ENCODE data around the gene SLMAP. TPM values are rescaled to one million over a fixed set of nuclear protein-coding genes. Genes with fewer than 3 reads are reported as not detected.

SLMAP gene
- polyA plus RNA-seq, 2 of the 4 experiments (the other 2 are of a cell fraction), result 15.2 to 33.1 TPM

GRCh38 chr3:57784089-57784735 lies 28.1 kb downstream of the SLMAP start:
- ChIA-PET POLR2A (no interaction called here), CTCF (no interaction called here)
- 100% methylated on average over 1 of the region's 1 CpG for WGBS (ENCODE audit: missing lambda C conversion rate)
- Histone ChIP-seq H3K4me2 (peak overlapping the region; percentile 72; the same call in 2 of the 3 replicates), H3K4me1 (peaks cover 43% of the 10 kb centered on the region), H3K9me3 (no peaks in the 10 kb centered on the region), H3K4me3 (no peak overlapping the region), H3K27ac (peak overlapping the region in 1 of 2 experiments; percentile 24; a peak in 2 of 6 replicates)
- ATAC-seq (peak in 1 of 2 experiments; percentile 34; a peak in 1 of 6 replicates), DNase-seq (ENCODE audit: low read depth in 1 of 2, low spot score in 1 of 2) (no peak), FAIRE-seq (no peak)
- TF ChIP-seq MYC (IDR thresholded peaks at IDR 0.05; ENCODE audit: borderline replicate concordance, low read length), result no peak
- TF ChIP-seq, protein P1, sequence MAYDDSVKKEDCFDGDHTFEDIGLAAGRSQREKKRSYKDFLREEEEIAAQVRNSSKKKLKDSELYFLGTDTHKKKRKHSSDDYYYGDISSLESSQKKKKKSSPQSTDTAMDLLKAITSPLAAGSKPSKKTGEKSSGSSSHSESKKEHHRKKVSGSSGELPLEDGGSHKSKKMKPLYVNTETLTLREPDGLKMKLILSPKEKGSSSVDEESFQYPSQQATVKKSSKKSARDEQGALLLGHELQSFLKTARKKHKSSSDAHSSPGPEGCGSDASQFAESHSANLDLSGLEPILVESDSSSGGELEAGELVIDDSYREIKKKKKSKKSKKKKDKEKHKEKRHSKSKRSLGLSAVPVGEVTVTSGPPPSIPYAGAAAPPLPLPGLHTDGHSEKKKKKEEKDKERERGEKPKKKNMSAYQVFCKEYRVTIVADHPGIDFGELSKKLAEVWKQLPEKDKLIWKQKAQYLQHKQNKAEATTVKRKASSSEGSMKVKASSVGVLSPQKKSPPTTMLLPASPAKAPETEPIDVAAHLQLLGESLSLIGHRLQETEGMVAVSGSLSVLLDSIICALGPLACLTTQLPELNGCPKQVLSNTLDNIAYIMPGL (CRISPR knock-in tag; IDR thresholded peaks at IDR 0.05; ENCODE audit: borderline replicate concordance), result no peak
- TF ChIP-seq JUNB (IDR thresholded peaks at IDR 0.05), result no peak
- TF ChIP-seq POLR2AphosphoS2 (conservative IDR thresholded peaks at IDR 0.05; ENCODE audit: low read length), result no peak
- TF ChIP-seq EHF (CRISPR knock-in tag; IDR thresholded peaks at IDR 0.05), result no peak
- no peak for TF ChIP-seq HDAC2 (IDR thresholded peaks at IDR 0.05)
- TF ChIP-seq, protein P2, sequence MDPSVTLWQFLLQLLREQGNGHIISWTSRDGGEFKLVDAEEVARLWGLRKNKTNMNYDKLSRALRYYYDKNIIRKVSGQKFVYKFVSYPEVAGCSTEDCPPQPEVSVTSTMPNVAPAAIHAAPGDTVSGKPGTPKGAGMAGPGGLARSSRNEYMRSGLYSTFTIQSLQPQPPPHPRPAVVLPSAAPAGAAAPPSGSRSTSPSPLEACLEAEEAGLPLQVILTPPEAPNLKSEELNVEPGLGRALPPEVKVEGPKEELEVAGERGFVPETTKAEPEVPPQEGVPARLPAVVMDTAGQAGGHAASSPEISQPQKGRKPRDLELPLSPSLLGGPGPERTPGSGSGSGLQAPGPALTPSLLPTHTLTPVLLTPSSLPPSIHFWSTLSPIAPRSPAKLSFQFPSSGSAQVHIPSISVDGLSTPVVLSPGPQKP (IDR thresholded peaks at IDR 0.05; ENCODE audit: low read depth, low read length), result no peak
- TF ChIP-seq ZSCAN20 (CRISPR knock-in tag; IDR thresholded peaks at IDR 0.05), result no peak
- TF ChIP-seq HOXB13 (CRISPR knock-in tag; IDR thresholded peaks at IDR 0.05; ENCODE audit: low read depth), result no peak
- no peak for TF ChIP-seq CHD4 (IDR thresholded peaks at IDR 0.05; ENCODE audit: borderline replicate concordance)
- TF ChIP-seq ZFP36 (IDR thresholded peaks at IDR 0.05; ENCODE audit: borderline replicate concordance, partially characterized antibody), result no peak
- no peak for TF ChIP-seq CHD2 (IDR thresholded peaks at IDR 0.05; ENCODE audit: low read length, partially characterized antibody)
- no peak for TF ChIP-seq HEYL (CRISPR knock-in tag; IDR thresholded peaks at IDR 0.05)
- TF ChIP-seq SMC3 (IDR thresholded peaks at IDR 0.05), result no peak
- TF ChIP-seq E2F6 (IDR thresholded peaks at IDR 0.05; ENCODE audit: borderline replicate concordance, low read depth), result no peak
- TF ChIP-seq BCL3 (IDR thresholded peaks at IDR 0.05), result no peak

- H3K27ac ChIP-seq, result no peak overlapping the region
- no peak overlapping the region for H3K4me3 ChIP-seq
- H3K4me2 ChIP-seq, result no peak overlapping the region
- FAIRE-seq (no peak), DNase-seq (ENCODE audit: low read depth in 1 of 2, low spot score in 1 of 2) (no peak), ATAC-seq (no peak)
- CTCF ChIA-PET, result no interaction called here
- TF ChIP-seq, protein P3, sequence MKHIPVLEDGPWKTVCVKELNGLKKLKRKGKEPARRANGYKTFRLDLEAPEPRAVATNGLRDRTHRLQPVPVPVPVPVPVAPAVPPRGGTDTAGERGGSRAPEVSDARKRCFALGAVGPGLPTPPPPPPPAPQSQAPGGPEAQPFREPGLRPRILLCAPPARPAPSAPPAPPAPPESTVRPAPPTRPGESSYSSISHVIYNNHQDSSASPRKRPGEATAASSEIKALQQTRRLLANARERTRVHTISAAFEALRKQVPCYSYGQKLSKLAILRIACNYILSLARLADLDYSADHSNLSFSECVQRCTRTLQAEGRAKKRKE (CRISPR knock-in tag; IDR thresholded peaks at IDR 0.05; ENCODE audit: low read depth), result no peak
- TF ChIP-seq CHD4 (IDR thresholded peaks at IDR 0.05; ENCODE audit: borderline replicate concordance), result no peak
- no peak for TF ChIP-seq GATA3 (IDR thresholded peaks at IDR 0.05; ENCODE audit: borderline replicate concordance)
- TF ChIP-seq FOSL2 (IDR thresholded peaks at IDR 0.05), result no peak
- TF ChIP-seq FOSL2 (CRISPR knock-in tag; IDR thresholded peaks at IDR 0.05), result no peak
- no peak for TF ChIP-seq NR3C1 (IDR thresholded peaks at IDR 0.05)
- TF ChIP-seq, protein P4, sequence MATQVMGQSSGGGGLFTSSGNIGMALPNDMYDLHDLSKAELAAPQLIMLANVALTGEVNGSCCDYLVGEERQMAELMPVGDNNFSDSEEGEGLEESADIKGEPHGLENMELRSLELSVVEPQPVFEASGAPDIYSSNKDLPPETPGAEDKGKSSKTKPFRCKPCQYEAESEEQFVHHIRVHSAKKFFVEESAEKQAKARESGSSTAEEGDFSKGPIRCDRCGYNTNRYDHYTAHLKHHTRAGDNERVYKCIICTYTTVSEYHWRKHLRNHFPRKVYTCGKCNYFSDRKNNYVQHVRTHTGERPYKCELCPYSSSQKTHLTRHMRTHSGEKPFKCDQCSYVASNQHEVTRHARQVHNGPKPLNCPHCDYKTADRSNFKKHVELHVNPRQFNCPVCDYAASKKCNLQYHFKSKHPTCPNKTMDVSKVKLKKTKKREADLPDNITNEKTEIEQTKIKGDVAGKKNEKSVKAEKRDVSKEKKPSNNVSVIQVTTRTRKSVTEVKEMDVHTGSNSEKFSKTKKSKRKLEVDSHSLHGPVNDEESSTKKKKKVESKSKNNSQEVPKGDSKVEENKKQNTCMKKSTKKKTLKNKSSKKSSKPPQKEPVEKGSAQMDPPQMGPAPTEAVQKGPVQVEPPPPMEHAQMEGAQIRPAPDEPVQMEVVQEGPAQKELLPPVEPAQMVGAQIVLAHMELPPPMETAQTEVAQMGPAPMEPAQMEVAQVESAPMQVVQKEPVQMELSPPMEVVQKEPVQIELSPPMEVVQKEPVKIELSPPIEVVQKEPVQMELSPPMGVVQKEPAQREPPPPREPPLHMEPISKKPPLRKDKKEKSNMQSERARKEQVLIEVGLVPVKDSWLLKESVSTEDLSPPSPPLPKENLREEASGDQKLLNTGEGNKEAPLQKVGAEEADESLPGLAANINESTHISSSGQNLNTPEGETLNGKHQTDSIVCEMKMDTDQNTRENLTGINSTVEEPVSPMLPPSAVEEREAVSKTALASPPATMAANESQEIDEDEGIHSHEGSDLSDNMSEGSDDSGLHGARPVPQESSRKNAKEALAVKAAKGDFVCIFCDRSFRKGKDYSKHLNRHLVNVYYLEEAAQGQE (IDR thresholded peaks at IDR 0.05), result no peak
- no peak for TF ChIP-seq HOXB5 (CRISPR knock-in tag; IDR thresholded peaks at IDR 0.05)
- TF ChIP-seq PHF8 (IDR thresholded peaks at IDR 0.05; ENCODE audit: borderline replicate concordance, low read depth), result no peak
- peaks cover 53% of the 10 kb centered on the region for H3K4me1 ChIP-seq
- POLR2A ChIA-PET, result no interaction called here
- H3K9me3 ChIP-seq, result no peaks in the 10 kb centered on the region
- WGBS (ENCODE audit: missing lambda C conversion rate), result 91% methylated on average over 1 of the region's 1 CpG
Measured at GRCh38 chr3:57785446-57785845, 29.3 kb downstream of the SLMAP start.
